ENCODE data around the gene BSN. TPM values are rescaled to one million over a fixed set of nuclear protein-coding genes. Genes with fewer than 3 reads are reported as not detected.
A peak's percentile ranks its signal among the peaks of the same experiment; 100 is the strongest.

BSN gene
- 0.67 to 0.75 TPM (median 0.69 TPM) in 3 replicates for total RNA-seq

GRCh38 chr3:49553692-49554632 is at the start of gene BSN:
TSS of gene BSN (plus strand) at chr3:49554477. CDS start at chr3:49554603, 126 bp downstream.
- no peaks in the 10 kb centered on the region for H3K9me3 Mint-ChIP-seq
- TF ChIP-seq CTCF (IDR thresholded peaks at IDR 0.05; ENCODE audit: unreplicated experiment): no peak
- peak within 1 kb of the TSS; percentile 97 for H3K4me3 Mint-ChIP-seq
- DNase-seq (ENCODE audit: low spot score in 2 of 2, unreplicated experiment in 2 of 2): peak; percentile 93 to 97
- H3K36me3 Mint-ChIP-seq: no peaks in the 10 kb centered on the region
- peak within 1 kb of the TSS; percentile 92 for H3K27ac Mint-ChIP-seq
- peaks cover 12% of the 10 kb centered on the region for H3K4me1 Mint-ChIP-seq
- H3K27me3 Mint-ChIP-seq (ENCODE audit: low read depth): peaks cover 49% of the 10 kb centered on the region

GRCh38 chr3:49506906-49507305 is 47.4 kb upstream of the BSN start:
- no peaks in the 10 kb centered on the region for H3K9me3 Mint-ChIP-seq
- no peaks in the 10 kb centered on the region for H3K27me3 Mint-ChIP-seq (ENCODE audit: low read depth)
- no peak for TF ChIP-seq CTCF (IDR thresholded peaks at IDR 0.05; ENCODE audit: unreplicated experiment)
- H3K27ac Mint-ChIP-seq: peak overlapping the region; percentile 75
- DNase-seq (ENCODE audit: low spot score in 2 of 2, unreplicated experiment in 2 of 2): no peak
- H3K4me3 Mint-ChIP-seq: no peak overlapping the region
- H3K4me1 Mint-ChIP-seq: peaks cover 2% of the 10 kb centered on the region
- H3K36me3 Mint-ChIP-seq: peaks cover 16% of the 10 kb centered on the region

GRCh38 chr3:49509028-49509561 is 45.2 kb upstream of the BSN start:
- H3K9me3 Mint-ChIP-seq: no peaks in the 10 kb centered on the region
- H3K4me1 Mint-ChIP-seq: peaks cover 15% of the 10 kb centered on the region
- no peaks in the 10 kb centered on the region for H3K27me3 Mint-ChIP-seq (ENCODE audit: low read depth)
- peaks cover 9% of the 10 kb centered on the region for H3K36me3 Mint-ChIP-seq
- H3K27ac Mint-ChIP-seq: no peak overlapping the region
- no peak for TF ChIP-seq CTCF (IDR thresholded peaks at IDR 0.05; ENCODE audit: unreplicated experiment)
- DNase-seq (ENCODE audit: low spot score in 2 of 2, unreplicated experiment in 2 of 2): no peak
- H3K4me3 Mint-ChIP-seq: no peak overlapping the region

- no peaks in the 10 kb centered on the region for H3K27me3 Mint-ChIP-seq (ENCODE audit: low read depth)
- DNase-seq (ENCODE audit: low spot score in 2 of 2, unreplicated experiment in 2 of 2): no peak
- peaks cover 15% of the 10 kb centered on the region for H3K4me1 Mint-ChIP-seq
- no peaks in the 10 kb centered on the region for H3K9me3 Mint-ChIP-seq
- no peak overlapping the region for H3K4me3 Mint-ChIP-seq
- H3K27ac Mint-ChIP-seq: no peak overlapping the region
- no peak for TF ChIP-seq CTCF (IDR thresholded peaks at IDR 0.05; ENCODE audit: unreplicated experiment)
- H3K36me3 Mint-ChIP-seq: peaks cover 17% of the 10 kb centered on the region
Observed at GRCh38 chr3:49511639-49512038, 42.6 kb upstream of the BSN start.

GRCh38 chr3:49512781-49513355 is 41.4 kb upstream of the BSN start:
- H3K27me3 Mint-ChIP-seq (ENCODE audit: low read depth): no peaks in the 10 kb centered on the region
- no peaks in the 10 kb centered on the region for H3K9me3 Mint-ChIP-seq
- H3K4me1 Mint-ChIP-seq: peaks cover 13% of the 10 kb centered on the region
- DNase-seq (ENCODE audit: low spot score in 2 of 2, unreplicated experiment in 2 of 2): no peak
- TF ChIP-seq CTCF (IDR thresholded peaks at IDR 0.05; ENCODE audit: unreplicated experiment): no peak
- peak overlapping the region; percentile 88 for H3K27ac Mint-ChIP-seq
- peaks cover 23% of the 10 kb centered on the region for H3K36me3 Mint-ChIP-seq
- no peak overlapping the region for H3K4me3 Mint-ChIP-seq
